ENCODE measurements around the gene MYOCOS.

Gene MYOCOS

DNA sequence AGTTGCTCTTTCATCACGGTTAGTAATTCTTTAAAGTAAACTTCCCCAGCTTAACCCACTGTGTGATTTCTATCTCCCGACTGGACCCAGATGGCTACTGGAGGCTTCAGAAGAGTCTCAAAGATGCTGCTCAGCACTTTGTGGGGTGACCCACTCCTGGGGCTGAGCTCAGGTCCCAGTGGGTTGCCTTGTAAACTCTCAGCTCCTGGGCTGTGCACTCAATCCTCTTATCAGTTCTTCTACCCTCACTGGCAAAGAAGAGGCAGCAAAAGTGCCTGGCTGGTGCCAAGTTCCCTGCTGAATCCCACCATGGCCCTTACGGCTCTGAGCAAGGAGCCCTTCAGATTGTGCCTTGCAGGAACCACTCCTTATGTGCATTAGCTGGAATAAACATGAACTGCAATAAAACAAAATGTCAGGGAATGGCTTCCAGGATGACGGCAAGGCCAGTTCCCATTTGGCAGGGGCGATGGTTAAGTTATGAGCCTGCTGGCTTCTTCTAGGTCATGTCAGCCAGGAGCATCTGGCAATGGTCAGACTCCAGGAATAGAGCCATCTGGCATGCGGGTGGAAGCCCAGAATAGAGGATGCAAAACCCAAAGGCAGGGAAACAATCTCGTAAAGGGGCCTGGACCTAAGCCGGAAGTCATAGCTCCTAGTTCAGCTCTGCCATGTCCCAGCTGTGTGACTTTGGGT, 23.7 kb downstream of the MYOCOS start:
- 85% methylated on average over 8 of the region's 8 CpGs for WGBS (ENCODE audit: insufficient coverage)
- CTCF ChIA-PET, result interaction anchor here (0.9 to 6.1 kb wide), 19 partner anchors 9 to 342 kb away, joined by 3 to 89 read pairs (median 6); partner anchors contain the start of gene MYOCOS

DNA sequence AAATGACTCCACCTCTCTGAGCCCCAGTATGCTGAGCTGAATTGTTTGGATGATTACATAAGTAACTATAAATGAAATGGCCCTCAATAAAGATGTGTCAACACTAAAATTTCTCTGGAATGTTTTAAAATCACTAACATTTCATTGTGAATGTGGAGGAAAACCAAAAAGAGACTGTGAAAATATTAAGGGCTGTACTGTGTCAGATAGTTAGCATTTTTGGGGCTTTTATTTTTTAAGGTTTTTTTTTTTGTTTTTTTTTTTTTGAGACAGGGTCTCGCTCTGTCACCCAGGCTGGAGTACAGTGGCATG, 24.2 kb downstream of the MYOCOS start:
- CTCF ChIA-PET, result interaction anchor here (0.9 to 6.1 kb wide), 10 partner anchors 8 to 341 kb away, joined by 3 to 89 read pairs (median 4); partner anchors contain the start of gene MYOCOS
- Histone ChIP-seq H3K9me3 (ENCODE audit: control extremely low read depth in 1 of 5, control insufficient read depth in 4 of 5, insufficient read depth in 2 of 5, low read depth in 1 of 5, low read length in 4 of 5) (no peaks in the 10 kb centered on the region), H3K4me1 (ENCODE audit: control extremely low read depth in 1 of 4, control insufficient read depth in 4 of 4, insufficient read depth in 4 of 4, low read length in 3 of 4) (peaks cover 0 to 2% (median 0%) of the 10 kb centered on the region in 4 experiments), H3K27me3 (replicated peaks in 2 of 5; ENCODE audit: control insufficient read depth in 4 of 5, insufficient read depth in 5 of 5, low read length in 4 of 5) (no peaks in the 10 kb centered on the region), H3K4me3 (ENCODE audit: control insufficient read depth in 1 of 7, extremely low read depth in 1 of 7, insufficient read depth in 4 of 7, low read depth in 2 of 7, low read length in 6 of 7) (no peak overlapping the region), H3K36me3 (ENCODE audit: control insufficient read depth in 4 of 4, insufficient read depth in 4 of 4, low read length in 3 of 4) (no peaks in the 10 kb centered on the region), H3K27ac (ENCODE audit: insufficient read depth in 1 of 2, low read depth in 1 of 2, low read length in 2 of 2, poor library complexity in 1 of 2, severe bottlenecking in 2 of 2) (no peak overlapping the region)
- POLR2A ChIA-PET, result no interaction called here
- no peak for DNase-seq
- WGBS (ENCODE audit: insufficient coverage), result no CpG with 5 or more reads among the region's 1 CpG

More for the DNA sequence above, 23.7 kb downstream of the MYOCOS start:
- POLR2A ChIA-PET, result no interaction called here
- no peak for DNase-seq
- no peaks in the 10 kb centered on the region for H3K27me3 ChIP-seq (replicated peaks in 2 of 5; ENCODE audit: control insufficient read depth in 4 of 5, insufficient read depth in 5 of 5, low read length in 4 of 5)
- no peaks in the 10 kb centered on the region for H3K9me3 ChIP-seq (ENCODE audit: control extremely low read depth in 1 of 5, control insufficient read depth in 4 of 5, insufficient read depth in 2 of 5, low read depth in 1 of 5, low read length in 4 of 5)
- H3K27ac ChIP-seq (ENCODE audit: insufficient read depth in 1 of 2, low read depth in 1 of 2, low read length in 2 of 2, poor library complexity in 1 of 2, severe bottlenecking in 2 of 2), result no peak overlapping the region
- peaks cover 0 to 2% (median 0%) of the 10 kb centered on the region in 4 experiments for H3K4me1 ChIP-seq (ENCODE audit: control extremely low read depth in 1 of 4, control insufficient read depth in 4 of 4, insufficient read depth in 4 of 4, low read length in 3 of 4)
- no peaks in the 10 kb centered on the region for H3K36me3 ChIP-seq (ENCODE audit: control insufficient read depth in 4 of 4, insufficient read depth in 4 of 4, low read length in 3 of 4)
- H3K4me3 ChIP-seq (ENCODE audit: control insufficient read depth in 1 of 7, extremely low read depth in 1 of 7, insufficient read depth in 4 of 7, low read depth in 2 of 7, low read length in 6 of 7), result no peak overlapping the region

DNA sequence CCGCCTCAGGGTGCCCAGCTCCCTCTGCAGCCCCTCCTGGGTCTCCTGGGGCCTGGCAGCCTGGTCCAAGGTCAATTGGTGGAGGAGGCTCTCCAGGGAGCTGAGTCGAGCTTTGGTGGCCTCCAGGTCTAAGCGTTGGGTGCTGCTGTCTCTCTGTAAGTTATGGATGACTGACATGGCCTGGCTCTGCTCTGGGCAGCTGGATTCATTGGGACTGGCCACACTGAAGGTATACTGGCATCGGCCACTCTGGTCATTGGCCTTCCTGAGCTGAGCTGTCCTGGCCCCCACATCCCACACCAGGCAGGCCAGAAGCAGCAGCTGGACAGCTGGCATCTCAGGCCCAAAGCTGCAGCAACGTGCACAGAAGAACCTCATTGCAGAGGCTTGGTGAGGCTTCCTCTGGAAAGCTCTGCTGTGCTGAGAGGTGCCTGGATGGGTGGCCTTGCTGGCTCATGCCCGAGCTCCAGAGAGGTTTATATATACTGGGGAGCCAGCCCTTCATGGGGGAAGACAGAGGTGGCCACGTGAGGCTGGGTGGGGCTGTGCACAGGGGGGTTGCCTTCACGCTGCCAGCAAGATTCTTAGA, 30.3 kb downstream of the MYOCOS start, which contains the start of gene MYOC:
Gene MYOC, minus strand, starts transcription at position 455 of the 589 bp plus-strand sequence. Its CDS starts 77 bp downstream, at position 378.
- POLR2A ChIA-PET, result no interaction called here
- Histone ChIP-seq H3K36me3 (ENCODE audit: control insufficient read depth in 4 of 4, insufficient read depth in 4 of 4, low read length in 3 of 4) (no peaks in the 10 kb centered on the region), H3K27ac (ENCODE audit: insufficient read depth in 1 of 2, low read depth in 1 of 2, low read length in 2 of 2, poor library complexity in 1 of 2, severe bottlenecking in 2 of 2) (no peak within 1 kb of the TSS), H3K4me3 (ENCODE audit: control insufficient read depth in 1 of 7, extremely low read depth in 1 of 7, insufficient read depth in 4 of 7, low read depth in 2 of 7, low read length in 6 of 7) (no peak within 1 kb of the TSS), H3K4me1 (ENCODE audit: control extremely low read depth in 1 of 4, control insufficient read depth in 4 of 4, insufficient read depth in 4 of 4, low read length in 3 of 4) (peaks cover 0 to 15% (median 9%) of the 10 kb centered on the region in 4 experiments), H3K27me3 (replicated peaks in 2 of 5; ENCODE audit: control insufficient read depth in 4 of 5, insufficient read depth in 5 of 5, low read length in 4 of 5) (peaks cover 0 to 2% (median 0%) of the 10 kb centered on the region in 5 experiments), H3K9me3 (ENCODE audit: control extremely low read depth in 1 of 5, control insufficient read depth in 4 of 5, insufficient read depth in 2 of 5, low read depth in 1 of 5, low read length in 4 of 5) (no peaks in the 10 kb centered on the region)
- CTCF ChIA-PET, result interaction anchor here (1.1 to 1.6 kb wide), 5 partner anchors 10 to 332 kb away, joined by 3 to 4 read pairs (median 3); no protein-coding TSS in a partner anchor
- 85% methylated on average over 6 of the region's 8 CpGs for WGBS (ENCODE audit: insufficient coverage)
- no peak for DNase-seq

DNA sequence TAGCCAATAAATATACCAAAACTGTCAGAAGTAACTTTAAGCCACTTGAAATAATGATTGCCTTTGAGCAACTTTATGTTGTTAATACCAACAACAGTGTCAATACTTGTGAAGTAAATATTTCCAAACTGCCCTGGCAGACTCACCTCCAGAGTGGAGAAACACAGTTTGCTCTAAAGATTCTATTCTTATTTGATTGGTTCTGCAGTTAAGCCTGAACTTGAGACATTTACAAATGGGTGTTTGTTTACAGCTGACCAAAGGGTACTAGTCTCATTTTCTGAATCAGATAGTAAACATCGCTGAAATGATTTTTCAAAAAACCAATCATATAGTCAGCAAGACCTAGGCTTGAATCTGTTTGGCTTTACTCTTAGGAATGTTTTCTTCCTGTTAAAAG, 31.8 kb downstream of the MYOCOS start:
- H3K27me3 ChIP-seq (replicated peaks in 2 of 5; ENCODE audit: control insufficient read depth in 4 of 5, insufficient read depth in 5 of 5, low read length in 4 of 5), result peaks cover 0 to 2% (median 0%) of the 10 kb centered on the region in 5 experiments
- no peaks in the 10 kb centered on the region for H3K9me3 ChIP-seq (ENCODE audit: control extremely low read depth in 1 of 5, control insufficient read depth in 4 of 5, insufficient read depth in 2 of 5, low read depth in 1 of 5, low read length in 4 of 5)
- H3K27ac ChIP-seq (ENCODE audit: insufficient read depth in 1 of 2, low read depth in 1 of 2, low read length in 2 of 2, poor library complexity in 1 of 2, severe bottlenecking in 2 of 2), result no peak overlapping the region
- ChIA-PET CTCF (interaction anchor here (0.7 to 2.5 kb wide), 5 partner anchors 8 to 327 kb away, joined by 3 to 19 read pairs (median 8); no protein-coding TSS in a partner anchor), POLR2A (no interaction called here)
- H3K36me3 ChIP-seq (ENCODE audit: control insufficient read depth in 4 of 4, insufficient read depth in 4 of 4, low read length in 3 of 4), result no peaks in the 10 kb centered on the region
- no peak for DNase-seq
- no peak overlapping the region for H3K4me3 ChIP-seq (ENCODE audit: control insufficient read depth in 1 of 7, extremely low read depth in 1 of 7, insufficient read depth in 4 of 7, low read depth in 2 of 7, low read length in 6 of 7)
- WGBS (ENCODE audit: insufficient coverage), result 100% methylated on average over 1 of the region's 1 CpG
- peaks cover 0 to 15% (median 9%) of the 10 kb centered on the region in 4 experiments for H3K4me1 ChIP-seq (ENCODE audit: control extremely low read depth in 1 of 4, control insufficient read depth in 4 of 4, insufficient read depth in 4 of 4, low read length in 3 of 4)

DNA sequence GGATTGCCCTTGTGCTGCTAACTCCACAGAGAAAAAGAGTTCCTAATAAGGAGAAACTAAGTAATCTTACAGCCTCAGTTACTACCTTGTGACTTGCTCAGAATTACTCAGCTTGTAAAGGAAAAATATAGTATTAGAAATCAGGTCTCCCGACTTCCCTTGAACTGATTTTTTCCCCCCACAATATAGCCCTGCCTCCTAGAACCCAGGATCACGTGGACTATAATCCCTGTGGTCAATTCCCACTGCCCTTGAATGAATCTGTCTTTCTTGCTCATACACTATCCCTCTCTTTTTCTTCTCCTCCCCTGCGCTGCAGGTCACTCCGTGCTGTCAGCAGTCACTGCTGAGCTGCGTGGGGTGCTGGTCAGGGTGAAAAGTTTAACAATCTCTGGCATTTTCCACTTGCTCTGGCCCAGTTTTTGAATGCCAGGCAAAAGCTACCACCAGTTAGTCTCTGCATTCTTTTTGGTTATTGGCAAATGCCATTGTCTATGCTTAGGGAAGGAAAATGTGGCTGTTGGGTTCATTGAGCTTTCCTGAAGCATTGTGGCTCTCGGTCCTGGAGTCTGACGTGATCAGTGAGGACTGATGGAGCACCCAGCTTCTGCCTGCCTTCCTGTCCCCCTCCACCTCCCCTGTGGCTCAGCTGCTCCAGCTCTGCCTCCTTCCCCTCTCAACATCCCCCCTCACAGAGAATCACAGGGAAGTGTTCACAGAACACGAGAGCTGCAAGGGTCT, 32.3 kb downstream of the MYOCOS start:
- H3K27me3 ChIP-seq (replicated peaks in 2 of 5; ENCODE audit: control insufficient read depth in 4 of 5, insufficient read depth in 5 of 5, low read length in 4 of 5), result peaks cover 0 to 2% (median 0%) of the 10 kb centered on the region in 5 experiments
- no peak for DNase-seq
- peaks cover 0 to 15% (median 9%) of the 10 kb centered on the region in 4 experiments for H3K4me1 ChIP-seq (ENCODE audit: control extremely low read depth in 1 of 4, control insufficient read depth in 4 of 4, insufficient read depth in 4 of 4, low read length in 3 of 4)
- ChIA-PET POLR2A (no interaction called here), CTCF (interaction anchor here (0.5 to 2.5 kb wide), 9 partner anchors 9 to 833 kb away, joined by 3 to 19 read pairs (median 4); no protein-coding TSS in a partner anchor)
- no peaks in the 10 kb centered on the region for H3K36me3 ChIP-seq (ENCODE audit: control insufficient read depth in 4 of 4, insufficient read depth in 4 of 4, low read length in 3 of 4)
- WGBS (ENCODE audit: insufficient coverage), result 71% methylated on average over 7 of the region's 8 CpGs
- H3K27ac ChIP-seq (ENCODE audit: insufficient read depth in 1 of 2, low read depth in 1 of 2, low read length in 2 of 2, poor library complexity in 1 of 2, severe bottlenecking in 2 of 2), result no peak overlapping the region
- no peaks in the 10 kb centered on the region for H3K9me3 ChIP-seq (ENCODE audit: control extremely low read depth in 1 of 5, control insufficient read depth in 4 of 5, insufficient read depth in 2 of 5, low read depth in 1 of 5, low read length in 4 of 5)
- peak overlapping the region in 1 of 7 experiments; percentile 72 for H3K4me3 ChIP-seq (ENCODE audit: control insufficient read depth in 1 of 7, extremely low read depth in 1 of 7, insufficient read depth in 4 of 7, low read depth in 2 of 7, low read length in 6 of 7)

GRCh38 chr1:171654942-171655745, 33.1 kb downstream of the MYOCOS start:
- ChIA-PET POLR2A (no interaction called here), CTCF (interaction anchor here (0.5 to 2.5 kb wide), 11 partner anchors 8 to 833 kb away, joined by 3 to 19 read pairs (median 4); no protein-coding TSS in a partner anchor)
- peak; percentile 62 to 84 (median 81) for DNase-seq

More at GRCh38 chr1:171654942-171655745, 33.1 kb downstream of the MYOCOS start:
- Histone ChIP-seq H3K27me3 (replicated peaks in 2 of 5; ENCODE audit: control insufficient read depth in 4 of 5, insufficient read depth in 5 of 5, low read length in 4 of 5) (peaks cover 0 to 2% (median 0%) of the 10 kb centered on the region in 5 experiments), H3K4me3 (ENCODE audit: control insufficient read depth in 1 of 7, extremely low read depth in 1 of 7, insufficient read depth in 4 of 7, low read depth in 2 of 7, low read length in 6 of 7) (peak overlapping the region in 6 of 7 experiments; percentile 0 to 72 (median 38)), H3K27ac (ENCODE audit: insufficient read depth in 1 of 2, low read depth in 1 of 2, low read length in 2 of 2, poor library complexity in 1 of 2, severe bottlenecking in 2 of 2) (no peak overlapping the region), H3K4me1 (ENCODE audit: control extremely low read depth in 1 of 4, control insufficient read depth in 4 of 4, insufficient read depth in 4 of 4, low read length in 3 of 4) (peaks cover 0 to 15% (median 9%) of the 10 kb centered on the region in 4 experiments), H3K9me3 (ENCODE audit: control extremely low read depth in 1 of 5, control insufficient read depth in 4 of 5, insufficient read depth in 2 of 5, low read depth in 1 of 5, low read length in 4 of 5) (no peaks in the 10 kb centered on the region), H3K36me3 (ENCODE audit: control insufficient read depth in 4 of 4, insufficient read depth in 4 of 4, low read length in 3 of 4) (no peaks in the 10 kb centered on the region)
- 24% methylated on average over 23 of the region's 24 CpGs for WGBS (ENCODE audit: insufficient coverage)

All from common myeloid progenitor, CD34-positive (primary cell).